CD4-positive, alpha-beta T cell (primary cell): ENCODE measurements around the gene PFDN5. TPM values are rescaled to one million over a fixed set of nuclear protein-coding genes. Genes with fewer than 3 reads are reported as not detected.

Experiments
- ATAC-seq: fragments of 200-7000 bp; cut with Tn5 transposase; one replicate; pipeline ENCODE4 v1.10.0; 2022; ENCODE audit warnings: mild to moderate bottlenecking; ENCODE audit not compliant: poor library complexity
- CTCF ChIA-PET: fragments of 350-600 bp; sonication (Branson Sonifier 250); formaldehyde crosslinking; loops from one replicate; lab custom pipeline; 2021; ENCODE audit warnings: antibody characterized with exemption, inconsistent platforms; lab: Charles Lee
- POLR2A ChIA-PET: fragments of 350-600 bp; sonication (Branson Sonifier 250); formaldehyde crosslinking; loops from one replicate; lab custom pipeline; 2021; ENCODE audit warnings: antibody characterized with exemption, inconsistent platforms; lab: Charles Lee
- DNase-seq, 14 experiments: peaks; one replicate each; pipeline ENCODE4 v3.0.0-alpha.2; 2013 to 2020; ENCODE audit warnings: mixed read lengths in 2 of 14
- H3K27ac ChIP-seq, 2 donors: one replicate each; pipeline versions ENCODE4 v1.5.1 to v1.7.0; 2013; ENCODE audit warnings: low read length in 2 of 2, low read depth in 1 of 2, mild to moderate bottlenecking in 1 of 2
- H3K27me3 ChIP-seq, 2 experiments: 1 replicate in 1 of 2; 2 replicates in 1 of 2; pipeline versions ENCODE4 v1.6.1 to v1.7.0; 2013; ENCODE audit warnings: low read length in 2 of 2, control low read depth in 1 of 2, mild to moderate bottlenecking in 1 of 2, moderate library complexity in 1 of 2; ENCODE audit not compliant: insufficient read depth in 2 of 2, control insufficient read depth in 1 of 2
- H3K36me3 ChIP-seq: one replicate; pipeline ENCODE4 v1.6.1; 2013; ENCODE audit warnings: low read length, control low read depth; ENCODE audit not compliant: insufficient read depth
- H3K4me1 ChIP-seq: one replicate; pipeline ENCODE4 v1.6.1; 2013; ENCODE audit warnings: low read length, control low read depth; ENCODE audit not compliant: insufficient read depth
- H3K4me3 ChIP-seq: one replicate; pipeline ENCODE4 v1.5.1; 2013; ENCODE audit warnings: mild to moderate bottlenecking, low read length, moderate library complexity
- H3K9me3 ChIP-seq, 2 experiments: 1 replicate in 1 of 2; 2 replicates in 1 of 2; pipeline versions ENCODE4 v1.6.1 to v1.7.0; 2013; ENCODE audit warnings: low read length in 2 of 2, mild to moderate bottlenecking in 2 of 2, control low read depth in 1 of 2, moderate library complexity in 1 of 2; ENCODE audit not compliant: control insufficient read depth in 1 of 2, insufficient read depth in 1 of 2
- H3K27ac Mint-ChIP-seq: one replicate; pipeline ENCODE4 v1.8.0; 2020; ENCODE audit warnings: mixed read lengths
- H3K27me3 Mint-ChIP-seq: one replicate; pipeline ENCODE4 v1.8.0; 2021; ENCODE audit warnings: mixed read lengths
- H3K36me3 Mint-ChIP-seq: one replicate; pipeline ENCODE4 v1.8.0; 2021; ENCODE audit warnings: low read depth, mixed read lengths
- H3K4me1 Mint-ChIP-seq: one replicate; pipeline ENCODE4 v1.8.0; 2021; ENCODE audit warnings: low read depth, mixed read lengths
- H3K4me3 Mint-ChIP-seq: one replicate; pipeline ENCODE4 v1.8.0; 2020; ENCODE audit warnings: mild to moderate bottlenecking, mixed read lengths
- H3K9me3 Mint-ChIP-seq: one replicate; pipeline ENCODE4 v1.8.0; 2020; ENCODE audit warnings: mixed read lengths
- intact Hi-C, 2 experiments: fragments of 100-400 bp; cut with DNase I in 1 of 2; cut with micrococcal nuclease in 1 of 2; formaldehyde crosslinking; loops; one replicate each; pipeline versions ENCODE4 v1.15.1 to v1.9.0; 2023 to 2025; cut with DNase I, micrococcal nuclease
- total RNA-seq, 174 experiments: library from RNA in 2 of 174; stranded (reverse) in 2 of 174; gene quantifications; one replicate each; pipeline ENCODE4 v1.2.3 and lab custom pipeline; 2021 to 2026
- TF ChIP-seq, protein P1 (sequence below): fragments of 200-600 bp; IDR thresholded peaks from one replicate; pipeline ENCODE4 v1.8.0; 2022; ENCODE audit warnings: antibody characterized with exemption, mild to moderate bottlenecking

The PFDN5 gene
- total RNA-seq, 2 experiments from 2014 or later: 757 to 763 TPM

DNA sequence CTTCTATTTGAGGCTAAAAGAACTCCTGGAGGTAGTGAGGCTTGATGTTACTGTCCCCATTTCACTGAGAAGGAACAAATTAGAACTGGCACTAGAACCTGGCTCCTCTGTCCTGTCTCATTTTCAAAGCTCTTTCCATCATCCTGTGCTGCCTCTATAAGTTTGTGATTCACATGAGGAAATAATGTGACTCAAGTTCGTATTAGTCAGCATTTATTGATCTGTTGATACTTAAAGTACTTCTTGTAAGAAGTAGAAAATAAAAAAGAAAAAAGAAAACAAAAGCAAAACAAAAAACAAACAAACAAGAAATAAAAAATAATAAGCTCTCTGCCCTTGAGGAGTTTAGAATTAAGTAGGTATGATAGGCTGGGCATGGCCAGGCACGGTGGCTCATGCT lies 29.6 kb upstream of the PFDN5 start:
- peaks cover 18% of the 10 kb centered on the region for H3K4me1 ChIP-seq
- no peaks in the 10 kb centered on the region for H3K27me3 ChIP-seq
- no peak overlapping the region for H3K27ac Mint-ChIP-seq
- H3K9me3 Mint-ChIP-seq: no peaks in the 10 kb centered on the region
- no peaks in the 10 kb centered on the region for H3K36me3 Mint-ChIP-seq
- H3K4me1 Mint-ChIP-seq: peaks cover 19% of the 10 kb centered on the region
- H3K4me3 Mint-ChIP-seq: no peak overlapping the region
- intact Hi-C loops: loop anchor here (5.0 kb wide), 3 partner anchors 43 to 103 kb away; no protein-coding TSS in a partner anchor
- ATAC-seq (no peak), DNase-seq (no peak)
- no peaks in the 10 kb centered on the region for H3K27me3 Mint-ChIP-seq
- H3K27ac ChIP-seq: no peak overlapping the region
- H3K36me3 ChIP-seq: no peaks in the 10 kb centered on the region
- H3K9me3 ChIP-seq: no peaks in the 10 kb centered on the region
- TF ChIP-seq, protein P1, sequence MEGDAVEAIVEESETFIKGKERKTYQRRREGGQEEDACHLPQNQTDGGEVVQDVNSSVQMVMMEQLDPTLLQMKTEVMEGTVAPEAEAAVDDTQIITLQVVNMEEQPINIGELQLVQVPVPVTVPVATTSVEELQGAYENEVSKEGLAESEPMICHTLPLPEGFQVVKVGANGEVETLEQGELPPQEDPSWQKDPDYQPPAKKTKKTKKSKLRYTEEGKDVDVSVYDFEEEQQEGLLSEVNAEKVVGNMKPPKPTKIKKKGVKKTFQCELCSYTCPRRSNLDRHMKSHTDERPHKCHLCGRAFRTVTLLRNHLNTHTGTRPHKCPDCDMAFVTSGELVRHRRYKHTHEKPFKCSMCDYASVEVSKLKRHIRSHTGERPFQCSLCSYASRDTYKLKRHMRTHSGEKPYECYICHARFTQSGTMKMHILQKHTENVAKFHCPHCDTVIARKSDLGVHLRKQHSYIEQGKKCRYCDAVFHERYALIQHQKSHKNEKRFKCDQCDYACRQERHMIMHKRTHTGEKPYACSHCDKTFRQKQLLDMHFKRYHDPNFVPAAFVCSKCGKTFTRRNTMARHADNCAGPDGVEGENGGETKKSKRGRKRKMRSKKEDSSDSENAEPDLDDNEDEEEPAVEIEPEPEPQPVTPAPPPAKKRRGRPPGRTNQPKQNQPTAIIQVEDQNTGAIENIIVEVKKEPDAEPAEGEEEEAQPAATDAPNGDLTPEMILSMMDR: no peak
- POLR2A ChIA-PET: interaction anchor here (0.7 to 1.5 kb wide), 2 partner anchors 45 to 343 kb away, joined by 4 to 5 read pairs; no protein-coding TSS in a partner anchor
- H3K4me3 ChIP-seq: no peak overlapping the region
- CTCF ChIA-PET: interaction anchor here (3.2 to 4.5 kb wide), 2 partner anchors 46 to 53 kb away, joined by 19 to 37 read pairs; no protein-coding TSS in a partner anchor

GRCh38 chr12:53267306-53267998 lies 27.9 kb upstream of the PFDN5 start:
- peaks cover 19% of the 10 kb centered on the region for H3K4me1 Mint-ChIP-seq
- peak; percentile 33 for ATAC-seq

GRCh38 chr12:53267999-53268629 lies 27.2 kb upstream of the PFDN5 start, which contains the start of gene ESPL1:
ESPL1 (plus strand) TSS chr12:53268299; CDS start chr12:53268767, 468 bp downstream.
- peaks cover 18% of the 10 kb centered on the region for H3K4me1 ChIP-seq
- Mint-ChIP-seq H3K4me1 (peaks cover 19% of the 10 kb centered on the region), H3K9me3 (no peaks in the 10 kb centered on the region), H3K36me3 (no peaks in the 10 kb centered on the region), H3K27me3 (no peaks in the 10 kb centered on the region), H3K4me3 (peak within 1 kb of the TSS; percentile 95), H3K27ac (peak within 1 kb of the TSS; percentile 82)
- TF ChIP-seq, protein P1: peak; percentile 36
- POLR2A ChIA-PET: interaction anchor here (0.6 to 3.0 kb wide), 20 partner anchors 13 to 233 kb away, joined by 3 to 28 read pairs (median 4); partner anchors contain the start of genes AAAS, CSAD, ITGB7 and PFDN5
- peak within 1 kb of the TSS; percentile 86 for H3K4me3 ChIP-seq
- intact Hi-C loops: loop anchor here (1.0 to 5.0 kb wide), 6 partner anchors 16 to 106 kb away; partner anchors contain the start of genes CSAD (in 1 of the 2) and ZNF740 (in 1 of the 2)
- H3K27me3 ChIP-seq: no peaks in the 10 kb centered on the region
- H3K9me3 ChIP-seq: no peaks in the 10 kb centered on the region
- H3K36me3 ChIP-seq: no peaks in the 10 kb centered on the region
- H3K27ac ChIP-seq: peak within 1 kb of the TSS; percentile 40 to 50
- CTCF ChIA-PET: interaction anchor here (0.7 to 4.5 kb wide), 14 partner anchors 15 to 109 kb away, joined by 3 to 37 read pairs (median 6); partner anchors contain the start of genes AAAS, CSAD, PFDN5 and ZNF740
- peak; percentile 91 for ATAC-seq
- peak; percentile 55 to 93 (median 74) for DNase-seq

More at GRCh38 chr12:53267306-53267998, 27.9 kb upstream of the PFDN5 start:
- Histone ChIP-seq H3K4me3 (peak overlapping the region; percentile 86), H3K36me3 (no peaks in the 10 kb centered on the region), H3K9me3 (no peaks in the 10 kb centered on the region), H3K27ac (peak overlapping the region; percentile 22 to 50), H3K27me3 (no peaks in the 10 kb centered on the region), H3K4me1 (peaks cover 18% of the 10 kb centered on the region)
- intact Hi-C loops: loop anchor here (1.0 to 5.0 kb wide), 4 partner anchors 15 to 105 kb away; a partner anchor contains a TSS
- TF ChIP-seq, protein P1: no peak
- POLR2A ChIA-PET: interaction anchor here (0.6 to 3.0 kb wide), 20 partner anchors 13 to 234 kb away, joined by 3 to 28 read pairs (median 4); partner anchors contain the start of genes AAAS, CSAD, ITGB7 and PFDN5
- DNase-seq: peak in 1 of 14 experiments; percentile 33
- Mint-ChIP-seq H3K27me3 (no peaks in the 10 kb centered on the region), H3K27ac (peak overlapping the region; percentile 82), H3K9me3 (no peaks in the 10 kb centered on the region), H3K4me3 (peak overlapping the region; percentile 95), H3K36me3 (no peaks in the 10 kb centered on the region)
- CTCF ChIA-PET: interaction anchor here (0.7 to 4.5 kb wide), 14 partner anchors 15 to 108 kb away, joined by 3 to 37 read pairs (median 6); partner anchors contain the start of genes AAAS, CSAD, PFDN5 and ZNF740
